Keratinocyte (primary cell): ENCODE measurements around the gene AXIN1. TPM values are rescaled to one million over a fixed set of nuclear protein-coding genes. Genes with fewer than 3 reads are reported as not detected.
"Not testable (repeated sequence)": the region's sequence is repeated elsewhere in the genome, so short reads cannot be mapped to it uniquely, and the experiment has no call there.

Experiments used
- DNase-seq: peaks from one replicate; pipeline ENCODE4 v3.0.0-alpha.2; 2011; ENCODE audit warnings: low read depth, missing footprints, low spot score
- FAIRE-seq: peaks from 2 replicates; lab custom pipeline; 2011; peaks lifted over from hg19 to GRCh38; lab: Jason Lieb, UNC
- H2AFZ ChIP-seq: 2 replicates; pipeline ENCODE4 v1.6.0; 2012; ENCODE audit warnings: low read length, control low read depth, inconsistent platforms; ENCODE audit not compliant: control insufficient read depth
- H3K27ac ChIP-seq: 2 replicates; pipeline ENCODE4 v1.5.1; 2011; ENCODE audit warnings: low read length; ENCODE audit not compliant: control insufficient read depth, insufficient read depth
- H3K27me3 ChIP-seq: 3 replicates; pipeline ENCODE4 v1.6.0; 2011; ENCODE audit warnings: low read length; ENCODE audit not compliant: control insufficient read depth, insufficient read depth; ENCODE audit errors: extremely low read depth
- H3K36me3 ChIP-seq, 2 experiments: 2 replicates in 1 of 2; 3 replicates in 1 of 2; pipeline ENCODE4 v1.5.1; 2011; ENCODE audit warnings: low read length in 2 of 2, mild to moderate bottlenecking in 1 of 2; ENCODE audit not compliant: control insufficient read depth in 2 of 2, insufficient read depth in 2 of 2; ENCODE audit errors: extremely low read depth in 1 of 2
- H3K4me1 ChIP-seq: 3 replicates; pipeline ENCODE4 v1.5.1; 2011; ENCODE audit warnings: low read length; ENCODE audit not compliant: control insufficient read depth, insufficient read depth; ENCODE audit errors: extremely low read depth
- H3K4me2 ChIP-seq: 3 replicates; pipeline ENCODE4 v1.6.0; 2011; ENCODE audit warnings: low read depth, low read length; ENCODE audit not compliant: control insufficient read depth, insufficient read depth; ENCODE audit errors: extremely low read depth
- H3K4me3 ChIP-seq, 3 experiments: fragments of 200-600 bp in 1 of 3; sonication (generic) in 1 of 3; 2 replicates in 2 of 3; 3 replicates in 1 of 3; pipeline ENCODE4 v1.5.1; 2011 to 2016; ENCODE audit warnings: low read length in 3 of 3, mild to moderate bottlenecking in 3 of 3, control low read depth in 2 of 3, inconsistent platforms in 1 of 3, low read depth in 1 of 3, mixed read lengths in 1 of 3, mixed run types in 1 of 3, moderate library complexity in 1 of 3; ENCODE audit not compliant: control insufficient read depth in 2 of 3, insufficient read depth in 2 of 3; ENCODE audit errors: extremely low read depth in 1 of 3
- H3K79me2 ChIP-seq: 2 replicates; pipeline ENCODE4 v1.6.0; 2012; ENCODE audit warnings: low read length; ENCODE audit not compliant: control insufficient read depth, insufficient read depth
- H3K9ac ChIP-seq: 3 replicates; pipeline ENCODE4 v1.6.0; 2011; ENCODE audit warnings: low read length; ENCODE audit not compliant: control insufficient read depth, insufficient read depth; ENCODE audit errors: extremely low read depth
- H3K9me1 ChIP-seq: 3 replicates; pipeline ENCODE4 v1.6.0; 2011; ENCODE audit warnings: low read length; ENCODE audit not compliant: control insufficient read depth, insufficient read depth; ENCODE audit errors: extremely low read depth
- H3K9me3 ChIP-seq: 2 replicates; pipeline ENCODE4 v1.5.1; 2012; ENCODE audit warnings: low read depth, low read length; ENCODE audit not compliant: control insufficient read depth
- H4K20me1 ChIP-seq: 3 replicates; pipeline ENCODE4 v1.6.0; 2011; ENCODE audit warnings: low read length; ENCODE audit not compliant: control insufficient read depth, insufficient read depth; ENCODE audit errors: extremely low read depth
- EZH2 ChIP-seq: IDR thresholded peaks from one replicate; pipeline ENCODE4 v1.6.1; 2012; ENCODE audit warnings: inconsistent platforms, mild to moderate bottlenecking, low read length, moderate library complexity
- dilution Hi-C: fragments of 300-500 bp; cut with MboI; formaldehyde crosslinking; loops from one replicate; pipeline ENCODE4 v1.7.0; 2020; ENCODE audit warnings: low sequenced_read_pairs; ENCODE audit not compliant: extremely low pct_ligation_motif_present
- polyA plus RNA-seq, 5 experiments: library from polyadenylated mRNA; depleted of rRNA in 3 of 5; stranded (reverse) in 3 of 5; stranded (forward) in 1 of 5; unstranded in 1 of 5; fragments of >200 nt; gene quantifications; 1 replicate in 1 of 5; 2 replicates in 3 of 5; 3 replicates in 1 of 5; pipeline versions ENCODE4 v1.2.1 to v1.2.3, GENCODE V29; 2011 to 2012; ENCODE audit warnings: missing spikeins in 2 of 5, low read depth in 1 of 5, low replicate concordance in 1 of 5
- TF ChIP-seq, protein P1 (sequence below), 3 experiments: IDR thresholded peaks in 1 of 3; conservative IDR thresholded peaks in 1 of 3; optimal IDR thresholded peaks in 1 of 3; 2 replicates in 2 of 3; 3 replicates in 1 of 3; pipeline versions ENCODE3 to v1.5.1; 2011; ENCODE audit warnings: low read length in 3 of 3, mild to moderate bottlenecking in 3 of 3, moderate library complexity in 2 of 3, control low read depth in 1 of 3, inconsistent platforms in 1 of 3; ENCODE audit not compliant: insufficient read depth in 2 of 3; ENCODE audit errors: extremely low read depth in 1 of 3

The AXIN1 gene
- polyA plus RNA-seq, 1 donor (not counting 4 experiments of a cell fraction or from before 2014, with no cell fraction given), result 8.8 TPM

DNA sequence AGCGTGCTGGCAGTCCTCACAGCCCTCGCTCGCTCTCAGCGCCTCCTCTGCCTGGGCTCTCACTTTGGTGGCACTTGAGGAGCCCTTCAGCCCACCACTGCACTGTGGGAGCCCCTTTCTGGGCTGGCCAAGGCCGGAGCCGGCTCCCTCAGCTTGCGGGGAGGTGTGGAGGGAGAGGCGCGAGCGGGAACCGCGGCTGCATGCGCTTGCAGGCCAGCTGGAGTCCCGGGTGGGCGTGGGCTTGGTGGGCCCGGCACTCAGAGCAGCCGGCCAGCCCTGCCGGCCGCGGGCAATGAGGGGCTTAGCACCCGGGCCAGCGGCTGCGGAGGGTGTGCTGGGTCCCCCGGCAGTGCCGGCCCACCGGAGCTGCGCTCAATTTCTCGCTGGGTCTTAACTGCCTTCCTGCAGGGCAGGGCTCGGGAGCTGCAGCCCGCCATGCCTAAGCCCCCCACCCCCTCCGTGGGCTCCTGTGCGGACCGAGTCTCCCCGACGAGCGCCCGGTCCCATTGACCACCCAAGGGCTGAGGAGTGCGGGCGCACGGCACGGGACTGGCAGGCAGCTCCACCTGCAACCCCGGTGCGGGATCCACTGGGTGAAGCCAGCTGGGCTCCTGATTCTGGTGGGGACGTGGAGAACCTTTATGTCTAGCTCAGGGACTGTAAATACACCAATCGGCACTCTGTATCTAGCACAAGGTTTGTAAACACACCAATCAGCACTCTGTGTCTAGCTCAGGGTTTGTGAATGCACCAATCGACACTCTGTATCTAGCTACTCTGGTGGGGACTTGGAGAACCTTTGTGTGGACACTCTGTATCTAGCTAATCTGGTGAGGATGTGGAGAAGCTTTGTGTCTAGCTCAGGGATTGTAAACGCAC is 11.2 kb downstream of the AXIN1 start:
- H3K4me3 ChIP-seq, H3K27ac ChIP-seq, H3K9ac ChIP-seq, H2AFZ ChIP-seq, H3K9me1 ChIP-seq, H3K9me3 ChIP-seq, FAIRE-seq, dilution Hi-C loops, H3K4me1 ChIP-seq, H3K27me3 ChIP-seq, H3K4me2 ChIP-seq, DNase-seq: not testable (repeated sequence)
- H4K20me1 ChIP-seq, result peaks cover 19% of the 10 kb centered on the region
- peaks cover 90% of the 10 kb centered on the region for H3K79me2 ChIP-seq
- H3K36me3 ChIP-seq, result peaks cover 11 to 14% of the 10 kb centered on the region in 2 experiments

DNA sequence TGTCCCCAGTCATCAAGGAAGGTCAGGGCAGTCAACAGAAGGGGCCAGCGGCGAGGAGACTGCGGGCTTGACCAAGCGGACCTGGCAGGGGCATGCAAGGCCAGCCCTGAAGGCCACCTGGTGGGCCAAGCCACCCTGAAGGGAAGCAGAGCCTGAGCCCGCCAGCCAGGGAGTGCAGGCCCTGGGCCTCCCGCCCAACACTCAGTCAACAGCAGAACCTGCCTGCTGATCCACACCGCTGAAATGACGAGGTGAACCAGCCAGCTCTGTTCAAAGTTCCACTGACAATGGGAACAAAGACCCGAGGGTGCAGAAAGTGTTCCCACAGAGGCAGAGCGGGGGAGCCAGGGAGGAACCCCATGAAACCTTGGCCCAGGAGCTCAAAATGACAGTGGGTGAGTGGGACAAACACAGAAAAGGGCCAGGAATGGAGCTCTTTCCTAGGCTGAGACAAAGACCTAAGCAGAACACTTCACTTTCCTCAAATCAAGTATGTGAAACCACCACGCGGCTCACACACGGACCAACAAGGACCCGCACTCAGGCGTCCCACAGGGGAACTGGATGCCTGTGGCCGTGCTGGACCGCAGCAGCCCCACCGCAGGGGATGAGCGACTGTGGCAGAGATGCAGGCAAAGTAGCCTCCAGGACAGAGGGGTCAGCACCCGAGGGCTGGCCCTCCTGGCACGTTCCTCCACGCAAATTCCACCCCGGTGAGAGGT is 12.0 kb downstream of the AXIN1 start:
- TF ChIP-seq EZH2, result no peak
- TF ChIP-seq, protein P1, sequence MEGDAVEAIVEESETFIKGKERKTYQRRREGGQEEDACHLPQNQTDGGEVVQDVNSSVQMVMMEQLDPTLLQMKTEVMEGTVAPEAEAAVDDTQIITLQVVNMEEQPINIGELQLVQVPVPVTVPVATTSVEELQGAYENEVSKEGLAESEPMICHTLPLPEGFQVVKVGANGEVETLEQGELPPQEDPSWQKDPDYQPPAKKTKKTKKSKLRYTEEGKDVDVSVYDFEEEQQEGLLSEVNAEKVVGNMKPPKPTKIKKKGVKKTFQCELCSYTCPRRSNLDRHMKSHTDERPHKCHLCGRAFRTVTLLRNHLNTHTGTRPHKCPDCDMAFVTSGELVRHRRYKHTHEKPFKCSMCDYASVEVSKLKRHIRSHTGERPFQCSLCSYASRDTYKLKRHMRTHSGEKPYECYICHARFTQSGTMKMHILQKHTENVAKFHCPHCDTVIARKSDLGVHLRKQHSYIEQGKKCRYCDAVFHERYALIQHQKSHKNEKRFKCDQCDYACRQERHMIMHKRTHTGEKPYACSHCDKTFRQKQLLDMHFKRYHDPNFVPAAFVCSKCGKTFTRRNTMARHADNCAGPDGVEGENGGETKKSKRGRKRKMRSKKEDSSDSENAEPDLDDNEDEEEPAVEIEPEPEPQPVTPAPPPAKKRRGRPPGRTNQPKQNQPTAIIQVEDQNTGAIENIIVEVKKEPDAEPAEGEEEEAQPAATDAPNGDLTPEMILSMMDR (optimal IDR thresholded peaks at IDR 0.05 in 1 of 3, IDR thresholded peaks at IDR 0.05 in 1 of 3, conservative IDR thresholded peaks at IDR 0.05 in 1 of 3; ENCODE audit: extremely low read depth in 1 of 3, insufficient read depth in 2 of 3, low read length in 3 of 3), result no peak
- H2AFZ ChIP-seq, result no peak overlapping the region
- H3K9me1 ChIP-seq, result peaks cover 7% of the 10 kb centered on the region
- peaks cover 3% of the 10 kb centered on the region for H3K4me1 ChIP-seq
- no peak overlapping the region for H3K4me2 ChIP-seq
- no peak for FAIRE-seq
- dilution Hi-C loops, result no loop called here
- H3K27me3 ChIP-seq, result no peaks in the 10 kb centered on the region
- H3K79me2 ChIP-seq, result peaks cover 89% of the 10 kb centered on the region
- DNase-seq, result no peak
- H3K36me3 ChIP-seq, result peaks cover 6% of the 10 kb centered on the region in 2 experiments
- peaks cover 21% of the 10 kb centered on the region for H4K20me1 ChIP-seq
- H3K27ac ChIP-seq, result no peak overlapping the region
- H3K4me3 ChIP-seq, result no peak overlapping the region
- H3K9ac ChIP-seq, result no peak overlapping the region
- H3K9me3 ChIP-seq, result no peaks in the 10 kb centered on the region
